ENCODE data around the gene PLIN1.

DNA sequence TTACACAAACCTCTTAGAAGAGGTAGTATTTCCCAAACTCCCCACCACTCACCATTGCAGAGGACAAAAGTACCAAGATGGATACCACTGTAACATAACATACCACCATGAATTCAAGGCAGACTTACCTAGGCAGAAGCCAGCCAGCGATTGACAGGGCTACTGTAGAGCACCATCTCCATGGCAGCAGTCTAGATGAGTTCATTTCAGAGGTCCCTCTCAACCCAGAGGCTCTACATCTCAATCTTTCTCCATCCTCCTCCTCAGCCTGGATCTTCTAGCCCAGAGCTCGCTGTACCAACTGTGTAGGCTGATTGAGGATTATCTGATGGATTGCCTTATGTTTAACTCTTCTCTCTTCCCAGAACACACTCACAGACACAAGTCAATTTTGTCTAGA lies 2.0 kb upstream of the PLIN1 start:
- TF ChIP-seq EZH2 (IDR thresholded peaks at IDR 0.05) = no peak
- TF ChIP-seq, protein P1, sequence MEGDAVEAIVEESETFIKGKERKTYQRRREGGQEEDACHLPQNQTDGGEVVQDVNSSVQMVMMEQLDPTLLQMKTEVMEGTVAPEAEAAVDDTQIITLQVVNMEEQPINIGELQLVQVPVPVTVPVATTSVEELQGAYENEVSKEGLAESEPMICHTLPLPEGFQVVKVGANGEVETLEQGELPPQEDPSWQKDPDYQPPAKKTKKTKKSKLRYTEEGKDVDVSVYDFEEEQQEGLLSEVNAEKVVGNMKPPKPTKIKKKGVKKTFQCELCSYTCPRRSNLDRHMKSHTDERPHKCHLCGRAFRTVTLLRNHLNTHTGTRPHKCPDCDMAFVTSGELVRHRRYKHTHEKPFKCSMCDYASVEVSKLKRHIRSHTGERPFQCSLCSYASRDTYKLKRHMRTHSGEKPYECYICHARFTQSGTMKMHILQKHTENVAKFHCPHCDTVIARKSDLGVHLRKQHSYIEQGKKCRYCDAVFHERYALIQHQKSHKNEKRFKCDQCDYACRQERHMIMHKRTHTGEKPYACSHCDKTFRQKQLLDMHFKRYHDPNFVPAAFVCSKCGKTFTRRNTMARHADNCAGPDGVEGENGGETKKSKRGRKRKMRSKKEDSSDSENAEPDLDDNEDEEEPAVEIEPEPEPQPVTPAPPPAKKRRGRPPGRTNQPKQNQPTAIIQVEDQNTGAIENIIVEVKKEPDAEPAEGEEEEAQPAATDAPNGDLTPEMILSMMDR (IDR thresholded peaks at IDR 0.05) = no peak

Data from neural progenitor cell (in vitro differentiated cells).